ENCODE results near the gene ASCL3.
"Not testable (repeated sequence)": the region's sequence is repeated elsewhere in the genome, so short reads cannot be mapped to it uniquely, and the experiment has no call there.

The ASCL3 gene

GRCh38 chr11:8908099-8908498, 34.7 kb downstream of the ASCL3 start:
- DNase-seq, result no peak

- DNase-seq, result no peak
Measured at GRCh38 chr11:8907116-8907515, 35.7 kb downstream of the ASCL3 start.

- DNase-seq, result no peak
Measured at GRCh38 chr11:8905528-8906165, 37.2 kb downstream of the ASCL3 start.

GRCh38 chr11:8899119-8899753, 43.6 kb downstream of the ASCL3 start:
- DNase-seq, result no peak

GRCh38 chr11:8891185-8891584, 51.6 kb downstream of the ASCL3 start:
- DNase-seq, result not testable (repeated sequence)
